ENCODE results near the gene FAM90A1.
"Not testable (repeated sequence)": the region's sequence is repeated elsewhere in the genome, so short reads cannot be mapped to it uniquely, and the experiment has no call there.

The FAM90A1 gene

GRCh38 chr12:8242880-8243681 is 15.7 kb upstream of the FAM90A1 start:
- H3K9me3 ChIP-seq (ENCODE audit: control insufficient read depth in 1 of 2, low read length in 2 of 2); H3K27me3 ChIP-seq (ENCODE audit: low read depth, low read length); H3K4me1 ChIP-seq (ENCODE audit: control insufficient read depth in 1 of 2, insufficient read depth in 2 of 2, low read length in 2 of 2); H3K36me3 ChIP-seq (ENCODE audit: control insufficient read depth in 1 of 2, insufficient read depth in 2 of 2, low read length in 2 of 2); H3K27ac ChIP-seq (ENCODE audit: low read length): not testable (repeated sequence)
- H3K4me3 ChIP-seq (ENCODE audit: low read depth in 1 of 2, low read length in 2 of 2), result peak overlapping the region; percentile 37 to 82

- not testable (repeated sequence) for H3K36me3 ChIP-seq (ENCODE audit: control insufficient read depth in 1 of 2, insufficient read depth in 2 of 2, low read length in 2 of 2); H3K4me1 ChIP-seq (ENCODE audit: control insufficient read depth in 1 of 2, insufficient read depth in 2 of 2, low read length in 2 of 2); H3K9me3 ChIP-seq (ENCODE audit: control insufficient read depth in 1 of 2, low read length in 2 of 2); H3K27me3 ChIP-seq (ENCODE audit: low read depth, low read length); H3K27ac ChIP-seq (ENCODE audit: low read length)
- peak overlapping the region; percentile 37 to 82 for H3K4me3 ChIP-seq (ENCODE audit: low read depth in 1 of 2, low read length in 2 of 2)
Observed at GRCh38 chr12:8242622-8242879, 15.1 kb upstream of the FAM90A1 start.

- H3K9me3 ChIP-seq (ENCODE audit: control insufficient read depth in 1 of 2, low read length in 2 of 2); H3K36me3 ChIP-seq (ENCODE audit: control insufficient read depth in 1 of 2, insufficient read depth in 2 of 2, low read length in 2 of 2); H3K27me3 ChIP-seq (ENCODE audit: low read depth, low read length); H3K27ac ChIP-seq (ENCODE audit: low read length); H3K4me1 ChIP-seq (ENCODE audit: control insufficient read depth in 1 of 2, insufficient read depth in 2 of 2, low read length in 2 of 2): not testable (repeated sequence)
- peak overlapping the region; percentile 37 to 82 for H3K4me3 ChIP-seq (ENCODE audit: low read depth in 1 of 2, low read length in 2 of 2)
Observed at GRCh38 chr12:8241917-8242621, 14.7 kb upstream of the FAM90A1 start.

GRCh38 chr12:8240340-8241114 is 13.1 kb upstream of the FAM90A1 start:
- not testable (repeated sequence) for H3K36me3 ChIP-seq (ENCODE audit: control insufficient read depth in 1 of 2, insufficient read depth in 2 of 2, low read length in 2 of 2); H3K4me3 ChIP-seq (ENCODE audit: low read depth in 1 of 2, low read length in 2 of 2); H3K27me3 ChIP-seq (ENCODE audit: low read depth, low read length); H3K9me3 ChIP-seq (ENCODE audit: control insufficient read depth in 1 of 2, low read length in 2 of 2); H3K27ac ChIP-seq (ENCODE audit: low read length); H3K4me1 ChIP-seq (ENCODE audit: control insufficient read depth in 1 of 2, insufficient read depth in 2 of 2, low read length in 2 of 2)

GRCh38 chr12:8237031-8237430 is 9.6 kb upstream of the FAM90A1 start:
- H3K36me3 ChIP-seq (ENCODE audit: control insufficient read depth in 1 of 2, insufficient read depth in 2 of 2, low read length in 2 of 2); H3K27me3 ChIP-seq (ENCODE audit: low read depth, low read length); H3K9me3 ChIP-seq (ENCODE audit: control insufficient read depth in 1 of 2, low read length in 2 of 2); H3K4me3 ChIP-seq (ENCODE audit: low read depth in 1 of 2, low read length in 2 of 2); H3K4me1 ChIP-seq (ENCODE audit: control insufficient read depth in 1 of 2, insufficient read depth in 2 of 2, low read length in 2 of 2); H3K27ac ChIP-seq (ENCODE audit: low read length): not testable (repeated sequence)

- not testable (repeated sequence) for H3K27ac ChIP-seq (ENCODE audit: low read length); H3K4me1 ChIP-seq (ENCODE audit: control insufficient read depth in 1 of 2, insufficient read depth in 2 of 2, low read length in 2 of 2); H3K4me3 ChIP-seq (ENCODE audit: low read depth in 1 of 2, low read length in 2 of 2); H3K36me3 ChIP-seq (ENCODE audit: control insufficient read depth in 1 of 2, insufficient read depth in 2 of 2, low read length in 2 of 2); H3K9me3 ChIP-seq (ENCODE audit: control insufficient read depth in 1 of 2, low read length in 2 of 2); H3K27me3 ChIP-seq (ENCODE audit: low read depth, low read length)
Observed at GRCh38 chr12:8235316-8236157, 8.1 kb upstream of the FAM90A1 start.

- not testable (repeated sequence) for H3K27me3 ChIP-seq (ENCODE audit: low read depth, low read length); H3K4me3 ChIP-seq (ENCODE audit: low read depth in 1 of 2, low read length in 2 of 2); H3K36me3 ChIP-seq (ENCODE audit: control insufficient read depth in 1 of 2, insufficient read depth in 2 of 2, low read length in 2 of 2); H3K27ac ChIP-seq (ENCODE audit: low read length); H3K9me3 ChIP-seq (ENCODE audit: control insufficient read depth in 1 of 2, low read length in 2 of 2); H3K4me1 ChIP-seq (ENCODE audit: control insufficient read depth in 1 of 2, insufficient read depth in 2 of 2, low read length in 2 of 2)
Observed at GRCh38 chr12:8234746-8235145, 7.3 kb upstream of the FAM90A1 start.

- not testable (repeated sequence) for H3K27ac ChIP-seq (ENCODE audit: low read length); H3K36me3 ChIP-seq (ENCODE audit: control insufficient read depth in 1 of 2, insufficient read depth in 2 of 2, low read length in 2 of 2); H3K4me3 ChIP-seq (ENCODE audit: low read depth in 1 of 2, low read length in 2 of 2); H3K9me3 ChIP-seq (ENCODE audit: control insufficient read depth in 1 of 2, low read length in 2 of 2); H3K4me1 ChIP-seq (ENCODE audit: control insufficient read depth in 1 of 2, insufficient read depth in 2 of 2, low read length in 2 of 2); H3K27me3 ChIP-seq (ENCODE audit: low read depth, low read length)
Observed at GRCh38 chr12:8233935-8234495, 6.6 kb upstream of the FAM90A1 start.

GRCh38 chr12:8233300-8233855 is 6.0 kb upstream of the FAM90A1 start:
- H3K9me3 ChIP-seq (ENCODE audit: control insufficient read depth in 1 of 2, low read length in 2 of 2); H3K4me1 ChIP-seq (ENCODE audit: control insufficient read depth in 1 of 2, insufficient read depth in 2 of 2, low read length in 2 of 2); H3K4me3 ChIP-seq (ENCODE audit: low read depth in 1 of 2, low read length in 2 of 2); H3K27ac ChIP-seq (ENCODE audit: low read length); H3K27me3 ChIP-seq (ENCODE audit: low read depth, low read length); H3K36me3 ChIP-seq (ENCODE audit: control insufficient read depth in 1 of 2, insufficient read depth in 2 of 2, low read length in 2 of 2): not testable (repeated sequence)

- not testable (repeated sequence) for H3K27ac ChIP-seq (ENCODE audit: low read length); H3K9me3 ChIP-seq (ENCODE audit: control insufficient read depth in 1 of 2, low read length in 2 of 2); H3K27me3 ChIP-seq (ENCODE audit: low read depth, low read length); H3K4me1 ChIP-seq (ENCODE audit: control insufficient read depth in 1 of 2, insufficient read depth in 2 of 2, low read length in 2 of 2); H3K4me3 ChIP-seq (ENCODE audit: low read depth in 1 of 2, low read length in 2 of 2); H3K36me3 ChIP-seq (ENCODE audit: control insufficient read depth in 1 of 2, insufficient read depth in 2 of 2, low read length in 2 of 2)
Observed at GRCh38 chr12:8231666-8232608, 4.5 kb upstream of the FAM90A1 start.
